Measurements from ENCODE around the gene POLD1.

GRCh38 chr19:50340331-50340730 is 43.8 kb upstream of the POLD1 start:
- TF ChIP-seq, protein P1, sequence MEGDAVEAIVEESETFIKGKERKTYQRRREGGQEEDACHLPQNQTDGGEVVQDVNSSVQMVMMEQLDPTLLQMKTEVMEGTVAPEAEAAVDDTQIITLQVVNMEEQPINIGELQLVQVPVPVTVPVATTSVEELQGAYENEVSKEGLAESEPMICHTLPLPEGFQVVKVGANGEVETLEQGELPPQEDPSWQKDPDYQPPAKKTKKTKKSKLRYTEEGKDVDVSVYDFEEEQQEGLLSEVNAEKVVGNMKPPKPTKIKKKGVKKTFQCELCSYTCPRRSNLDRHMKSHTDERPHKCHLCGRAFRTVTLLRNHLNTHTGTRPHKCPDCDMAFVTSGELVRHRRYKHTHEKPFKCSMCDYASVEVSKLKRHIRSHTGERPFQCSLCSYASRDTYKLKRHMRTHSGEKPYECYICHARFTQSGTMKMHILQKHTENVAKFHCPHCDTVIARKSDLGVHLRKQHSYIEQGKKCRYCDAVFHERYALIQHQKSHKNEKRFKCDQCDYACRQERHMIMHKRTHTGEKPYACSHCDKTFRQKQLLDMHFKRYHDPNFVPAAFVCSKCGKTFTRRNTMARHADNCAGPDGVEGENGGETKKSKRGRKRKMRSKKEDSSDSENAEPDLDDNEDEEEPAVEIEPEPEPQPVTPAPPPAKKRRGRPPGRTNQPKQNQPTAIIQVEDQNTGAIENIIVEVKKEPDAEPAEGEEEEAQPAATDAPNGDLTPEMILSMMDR (IDR thresholded peaks at IDR 0.05): no peak
- no peak for TF ChIP-seq EZH2phosphoT487 (IDR thresholded peaks at IDR 0.05)

Data from neural progenitor cell (in vitro differentiated cells).